ENCODE data around the gene MATN1.

MATN1 gene

GRCh38 chr1:30663596-30664091 is 59.7 kb downstream of the MATN1 start:
- TF ChIP-seq CTCF (IDR thresholded peaks at IDR 0.05): no peak

GRCh38 chr1:30662291-30662840 is 61.0 kb downstream of the MATN1 start:
- no peak for TF ChIP-seq CTCF (IDR thresholded peaks at IDR 0.05)

GRCh38 chr1:30661311-30661710 is 62.1 kb downstream of the MATN1 start:
- no peak for TF ChIP-seq CTCF (IDR thresholded peaks at IDR 0.05)

Data from LNCAP (cell line).